H7 (cell line): ENCODE data around the gene CWC25. TPM values are rescaled to one million over a fixed set of nuclear protein-coding genes. Genes with fewer than 3 reads are reported as not detected.
A peak's percentile ranks its signal among the peaks of the same experiment; 100 is the strongest.

Source experiments
- DNase-seq: peaks from one replicate; pipeline ENCODE4 v3.0.0; 2012
- H3K27me3 ChIP-seq: 2 replicates; pipeline ENCODE4 v1.6.0; 2011; ENCODE audit warnings: mild to moderate bottlenecking, low read length; ENCODE audit not compliant: control insufficient read depth, insufficient read depth
- H3K36me3 ChIP-seq: replicated peaks from 2 replicates; pipeline ENCODE4 v1.5.1; 2011; ENCODE audit warnings: low read length; ENCODE audit not compliant: control insufficient read depth, insufficient read depth
- H3K4me3 ChIP-seq: 2 replicates; pipeline ENCODE4 v1.5.1; 2011; ENCODE audit warnings: low read depth, mild to moderate bottlenecking, control low read depth, low read length, moderate library complexity; ENCODE audit not compliant: insufficient read depth
- total RNA-seq: library from RNA; depleted of rRNA; stranded (reverse); fragments of >200 nt; shearing (Covaris generic); gene quantifications from 2 replicates; pipeline ENCODE4 v1.2.3, GENCODE V29; 2014; rRNA removed

The CWC25 gene
- total RNA-seq = 8.2 and 9.6 TPM in 2 replicates

DNA sequence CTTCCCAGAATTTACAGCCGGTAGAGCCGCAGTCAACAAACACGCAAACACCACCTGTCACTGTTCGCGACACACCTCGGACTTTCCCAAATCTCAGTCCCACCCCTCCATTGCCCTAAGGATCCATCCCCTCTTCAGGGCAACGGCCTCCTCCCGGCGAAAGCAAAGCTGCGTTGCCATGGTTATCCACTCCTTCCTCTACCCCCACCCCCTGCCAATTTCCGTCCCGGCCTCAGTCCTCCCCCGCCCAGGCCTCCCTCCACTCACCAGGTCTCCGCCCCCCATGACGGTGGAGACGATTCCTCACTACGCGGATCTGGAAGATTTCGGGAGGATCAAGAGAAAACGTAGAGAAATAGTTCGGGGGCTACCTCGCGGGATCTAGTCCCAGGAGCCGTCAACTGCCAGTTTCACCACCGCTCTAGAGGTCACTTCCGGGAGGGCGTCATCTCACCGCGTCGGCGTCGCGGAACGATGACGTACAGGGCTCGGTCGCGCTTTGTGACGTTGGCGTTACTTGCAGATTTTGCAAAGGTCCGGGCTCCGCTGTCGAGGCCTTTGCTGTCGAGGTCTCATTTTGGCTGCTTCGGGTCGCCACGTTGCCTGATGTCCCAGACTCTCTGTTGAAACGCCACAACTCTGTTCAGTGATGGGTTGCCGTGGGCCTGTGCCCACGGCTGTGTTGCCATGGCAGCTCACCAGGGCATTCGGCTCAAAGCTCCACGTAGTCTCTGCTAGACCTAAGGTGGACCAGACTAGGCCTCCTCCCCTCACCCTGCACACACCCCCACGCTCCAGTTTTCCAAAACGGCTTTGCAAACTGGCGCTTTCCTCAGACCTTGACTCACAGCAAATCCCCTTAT is at the start of gene CWC25:
Gene CWC25, minus strand, starts transcription at position 423 of the 863 bp plus-strand sequence. Its CDS starts 138 bp downstream, at position 285.
- H3K36me3 ChIP-seq = peaks cover 7% of the 10 kb centered on the region
- H3K27me3 ChIP-seq = no peaks in the 10 kb centered on the region
- H3K4me3 ChIP-seq = peak within 1 kb of the TSS; percentile 73
- peak; percentile 94 for DNase-seq

DNA sequence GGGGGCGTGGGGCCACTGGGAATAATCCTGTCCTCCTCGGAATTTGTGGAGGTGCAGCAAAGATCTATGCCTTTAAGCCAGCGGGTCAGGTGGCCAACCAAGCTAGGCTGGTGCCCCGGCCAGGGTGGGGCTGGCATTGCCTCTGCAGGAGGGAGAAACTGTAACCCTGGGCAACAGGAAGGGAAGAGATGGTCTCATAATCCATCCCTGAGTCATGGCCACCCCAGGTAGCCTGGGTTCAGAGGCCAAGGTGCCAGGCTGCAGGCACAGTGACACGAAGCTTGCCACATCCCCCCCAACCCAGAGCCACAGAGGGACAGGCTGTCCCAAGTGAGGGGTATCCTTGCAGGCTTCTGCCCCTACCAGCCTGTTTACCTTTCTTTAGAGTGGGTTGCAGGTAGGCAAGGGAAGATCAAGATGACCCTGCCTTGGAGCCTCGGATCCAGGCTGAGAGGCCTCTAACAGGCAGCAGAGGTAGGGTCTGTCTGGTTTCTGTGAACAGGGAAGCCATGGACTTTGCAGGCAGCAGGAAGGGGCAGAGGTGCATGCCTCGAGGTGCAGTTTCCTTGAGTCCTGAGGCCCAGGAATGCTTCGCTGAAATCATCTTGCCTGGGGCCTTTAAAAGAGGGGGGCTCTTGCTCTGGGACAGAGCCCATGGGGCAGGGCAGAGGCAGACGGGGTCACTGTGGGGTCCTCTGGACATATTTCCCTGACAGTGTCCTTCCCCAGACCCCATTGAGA is 48.7 kb upstream of the CWC25 start:
- no peak for DNase-seq
- H3K36me3 ChIP-seq = peaks cover 9% of the 10 kb centered on the region
- no peak overlapping the region for H3K4me3 ChIP-seq
- H3K27me3 ChIP-seq = no peaks in the 10 kb centered on the region

DNA sequence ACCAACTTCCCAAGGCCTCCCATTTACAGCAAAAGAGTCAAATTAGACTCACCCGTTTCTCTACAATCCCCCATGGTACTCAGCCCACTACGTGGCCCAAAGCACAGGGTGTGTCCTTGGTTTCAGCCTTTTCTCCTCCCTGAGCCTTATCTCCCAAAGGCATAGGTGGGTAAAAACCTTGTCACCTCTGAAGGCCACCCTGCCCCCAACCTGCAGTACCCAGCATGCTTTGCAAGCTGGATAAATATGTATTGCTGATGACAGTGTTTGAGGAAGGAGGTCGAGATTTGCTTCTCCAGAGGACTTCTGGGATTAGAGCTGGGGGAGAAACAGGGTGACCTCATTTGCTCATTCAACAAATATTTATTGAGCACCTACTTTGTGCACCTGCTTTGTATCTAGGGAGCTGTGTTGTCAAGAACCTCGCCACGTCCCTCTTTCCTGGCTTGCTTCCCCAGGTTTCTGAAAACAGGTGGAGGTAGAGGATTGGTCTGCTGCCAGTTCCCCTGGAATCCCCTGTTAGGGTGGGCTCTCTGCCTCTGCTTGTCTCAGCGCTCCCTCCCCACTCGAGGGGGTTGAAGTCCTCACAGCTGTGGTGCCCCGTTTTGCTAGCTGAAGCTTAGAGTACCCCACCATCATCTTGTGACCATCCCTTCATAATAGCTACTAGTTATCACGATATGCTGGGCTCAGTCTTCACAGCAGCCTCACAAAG is 47.7 kb upstream of the CWC25 start:
- H3K36me3 ChIP-seq = peaks cover 4% of the 10 kb centered on the region; the same call in 1 of the 2 replicates
- no peak overlapping the region for H3K4me3 ChIP-seq
- DNase-seq = no peak
- no peaks in the 10 kb centered on the region for H3K27me3 ChIP-seq

DNA sequence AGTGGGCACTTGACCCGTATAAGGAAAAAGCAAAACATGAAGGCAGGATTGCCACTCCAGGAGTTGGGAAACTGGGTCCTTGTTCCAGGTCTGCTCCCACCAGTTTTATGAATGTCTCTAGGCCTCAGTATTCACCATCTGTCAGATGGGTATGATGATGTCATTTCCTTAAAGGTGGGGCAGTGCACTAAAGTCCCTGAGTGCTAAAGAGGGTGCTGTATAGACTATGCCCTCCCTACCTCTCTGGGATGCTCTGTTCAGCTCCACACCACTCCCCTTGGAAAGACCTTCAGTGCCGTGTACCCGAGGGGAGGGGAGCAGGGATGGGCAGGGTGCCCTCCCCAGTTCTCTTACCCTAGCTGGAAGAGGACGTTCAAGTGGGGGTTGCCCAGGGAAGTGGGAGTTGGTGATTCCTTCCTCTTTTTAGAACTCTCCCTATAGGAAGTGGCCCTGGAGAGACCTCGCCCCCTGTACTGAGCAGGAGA is 46.9 kb upstream of the CWC25 start:
- H3K27me3 ChIP-seq = no peaks in the 10 kb centered on the region
- H3K4me3 ChIP-seq = peak overlapping the region; percentile 99
- H3K36me3 ChIP-seq = 0 out of 2 replicates have a peak, but pooled peaks cover 2% of the 10 kb centered on the region
- no peak for DNase-seq

DNA sequence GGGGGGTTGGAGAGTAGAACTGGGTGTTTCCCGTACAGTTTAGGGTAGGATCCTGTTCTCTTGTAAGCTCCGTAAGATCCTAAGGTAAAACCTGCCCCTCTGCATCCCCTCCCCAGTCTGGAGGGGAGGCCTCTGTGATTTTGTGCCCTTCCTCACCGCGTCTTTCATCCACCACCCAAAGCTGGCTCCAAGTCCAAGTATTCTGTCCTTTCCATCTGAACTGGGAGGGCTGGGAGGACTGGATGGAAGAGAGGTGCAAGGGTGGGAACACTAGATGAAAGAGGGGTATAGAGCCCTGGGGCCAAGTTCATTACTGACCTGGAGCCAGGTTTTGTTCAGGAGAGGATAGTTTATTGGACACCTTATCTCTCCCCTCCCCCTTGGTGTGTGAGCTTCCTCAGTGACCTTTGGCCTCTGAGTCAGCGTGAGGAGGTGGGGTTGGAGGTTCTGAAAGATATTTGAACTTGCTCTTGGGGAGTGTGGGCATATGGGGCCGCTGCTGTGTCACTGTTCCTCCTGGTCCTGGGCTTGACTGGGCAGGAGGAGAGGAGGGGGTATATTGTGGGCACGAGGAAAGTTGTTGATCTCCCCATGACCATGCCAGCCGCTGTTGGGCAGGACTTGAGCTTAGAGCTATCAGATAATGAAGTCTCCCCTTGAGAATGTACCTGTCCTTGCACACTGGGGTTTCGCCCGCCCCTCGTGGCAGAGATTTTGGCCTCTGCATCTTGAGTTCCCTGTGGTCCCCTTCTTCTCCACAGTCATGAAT is 46.3 kb upstream of the CWC25 start:
- H3K36me3 ChIP-seq = 0 out of 2 replicates have a peak, but pooled peaks cover 2% of the 10 kb centered on the region
- no peaks in the 10 kb centered on the region for H3K27me3 ChIP-seq
- peak overlapping the region; percentile 99 for H3K4me3 ChIP-seq
- DNase-seq = peak; percentile 68

DNA sequence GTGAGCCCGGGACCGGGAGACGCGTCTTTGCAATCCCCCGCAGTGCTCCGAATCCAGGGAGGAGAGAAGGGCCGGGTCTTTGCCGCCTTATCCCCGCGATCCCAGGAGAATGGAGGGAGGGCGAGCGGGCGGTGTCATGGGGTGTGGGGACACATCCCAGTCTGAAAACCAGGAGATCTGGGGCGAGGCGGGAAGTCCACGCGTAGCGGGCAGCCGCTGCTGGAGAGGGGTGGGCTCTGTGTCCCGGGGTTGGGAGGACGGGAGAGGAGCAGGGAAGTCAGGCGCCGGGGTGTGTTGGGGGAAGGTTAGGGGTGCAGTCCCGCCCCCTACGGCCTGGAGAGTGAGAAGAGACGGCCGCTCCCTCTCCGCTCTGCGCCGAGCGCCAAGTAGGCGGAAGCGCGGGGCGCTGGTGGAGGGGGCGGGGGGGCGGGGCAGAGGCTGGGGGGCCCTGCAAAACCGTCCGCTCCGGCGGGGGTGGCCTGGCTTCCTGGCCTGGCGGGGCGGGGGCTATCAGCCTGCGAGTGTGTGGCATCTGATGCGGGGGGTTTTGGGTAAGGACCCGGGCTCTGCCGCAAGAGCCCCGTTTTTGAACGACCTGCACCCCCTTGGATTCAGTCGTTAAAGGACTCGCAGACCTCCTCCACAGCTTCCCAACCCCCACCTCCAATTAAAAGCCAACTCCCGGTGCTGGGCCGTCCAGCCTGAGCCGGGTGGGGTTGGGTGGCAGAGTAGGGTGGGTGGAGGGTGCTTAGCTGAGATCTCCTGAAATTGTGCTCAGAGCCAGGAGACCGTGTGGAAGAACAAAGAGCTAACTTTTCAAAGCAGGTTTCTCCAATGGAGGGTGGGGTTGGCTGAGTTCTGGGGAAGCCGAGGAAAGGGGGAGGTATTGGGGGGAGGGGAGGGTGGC is 45.4 kb upstream of the CWC25 start:
- Histone ChIP-seq H3K36me3 (0 out of 2 replicates have a peak, but pooled peaks cover 2% of the 10 kb centered on the region), H3K4me3 (peak overlapping the region; percentile 99), H3K27me3 (no peaks in the 10 kb centered on the region)
- DNase-seq = peak; percentile 88

DNA sequence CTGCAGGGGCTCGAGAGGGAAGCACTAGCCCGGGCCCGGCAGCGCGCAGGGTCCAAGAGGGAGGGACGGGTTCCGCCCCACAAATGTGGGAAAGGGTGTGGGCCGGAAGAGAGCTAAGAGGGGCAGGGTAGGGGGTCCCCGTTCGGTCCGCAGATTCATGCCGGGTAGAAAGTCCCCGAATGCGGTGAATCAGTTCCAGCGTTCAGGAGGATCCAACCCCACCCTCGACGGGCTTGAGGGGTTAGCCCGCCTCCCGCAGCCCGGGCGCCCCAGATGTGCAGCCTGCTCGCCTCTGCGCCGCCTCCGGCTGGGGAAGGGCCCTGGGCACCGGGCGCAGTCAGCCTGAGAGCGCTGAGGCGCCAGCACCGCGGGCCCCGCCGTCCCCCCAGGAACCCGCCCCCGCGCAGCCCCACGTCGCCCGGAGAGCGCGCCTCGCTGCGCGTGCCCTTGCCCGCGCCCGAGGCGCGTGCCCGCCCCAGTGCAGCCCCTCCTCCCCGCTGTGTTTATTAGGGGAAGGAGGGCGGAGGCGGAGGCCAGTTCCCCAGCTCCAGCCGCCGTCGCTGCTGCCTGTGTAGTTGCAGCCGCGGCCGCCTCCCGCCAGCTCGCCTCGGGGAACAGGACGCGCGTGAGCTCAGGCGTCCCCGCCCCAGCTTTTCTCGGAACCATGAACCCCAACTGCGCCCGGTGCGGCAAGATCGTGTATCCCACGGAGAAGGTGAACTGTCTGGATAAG is 44.6 kb upstream of the CWC25 start, which contains the start of gene LASP1:
Gene LASP1, plus strand, starts transcription at position 533 of the 733 bp plus-strand sequence. Its CDS starts 132 bp downstream, at position 665.
- Histone ChIP-seq H3K4me3 (peak within 1 kb of the TSS; percentile 99), H3K27me3 (no peaks in the 10 kb centered on the region), H3K36me3 (0 out of 2 replicates have a peak, but pooled peaks cover 2% of the 10 kb centered on the region)
- DNase-seq = peak; percentile 95

DNA sequence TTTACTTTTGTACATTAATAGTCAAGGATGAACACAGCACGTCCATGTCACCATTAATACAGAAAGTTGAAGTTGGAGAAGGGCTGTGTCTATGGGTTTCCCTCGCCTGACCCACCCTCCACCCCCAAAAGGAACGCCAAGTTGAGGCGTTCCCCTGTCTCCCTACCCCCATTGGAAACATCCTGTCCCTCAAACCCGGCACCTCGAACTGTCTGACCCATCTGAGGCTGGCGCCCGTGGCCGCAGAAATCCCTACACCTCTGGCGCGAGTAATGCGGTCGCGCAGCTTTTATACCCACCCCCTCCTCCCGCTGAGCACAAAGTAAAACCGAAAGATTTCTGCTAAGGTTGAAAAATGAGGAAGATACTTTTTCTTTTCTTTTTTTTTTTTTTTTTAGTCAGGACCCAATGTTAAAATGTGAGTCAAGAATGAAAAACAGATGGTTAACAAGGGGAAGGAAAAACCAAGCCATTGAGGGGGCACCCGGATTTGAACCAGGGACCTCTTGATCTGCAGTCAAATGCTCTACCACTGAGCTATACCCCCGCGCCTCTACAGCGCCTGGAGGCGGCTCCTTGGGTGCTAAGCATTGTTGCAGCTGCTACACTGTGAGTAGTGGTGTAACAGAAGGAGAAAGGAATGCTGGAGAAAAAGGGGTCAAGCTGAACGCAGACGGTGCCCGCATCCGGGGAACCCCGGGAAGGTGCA is 43.9 kb upstream of the CWC25 start:
- H3K36me3 ChIP-seq = 0 out of 2 replicates have a peak, but pooled peaks cover 2% of the 10 kb centered on the region
- no peaks in the 10 kb centered on the region for H3K27me3 ChIP-seq
- peak overlapping the region; percentile 99 for H3K4me3 ChIP-seq
- peak; percentile 71 for DNase-seq

DNA sequence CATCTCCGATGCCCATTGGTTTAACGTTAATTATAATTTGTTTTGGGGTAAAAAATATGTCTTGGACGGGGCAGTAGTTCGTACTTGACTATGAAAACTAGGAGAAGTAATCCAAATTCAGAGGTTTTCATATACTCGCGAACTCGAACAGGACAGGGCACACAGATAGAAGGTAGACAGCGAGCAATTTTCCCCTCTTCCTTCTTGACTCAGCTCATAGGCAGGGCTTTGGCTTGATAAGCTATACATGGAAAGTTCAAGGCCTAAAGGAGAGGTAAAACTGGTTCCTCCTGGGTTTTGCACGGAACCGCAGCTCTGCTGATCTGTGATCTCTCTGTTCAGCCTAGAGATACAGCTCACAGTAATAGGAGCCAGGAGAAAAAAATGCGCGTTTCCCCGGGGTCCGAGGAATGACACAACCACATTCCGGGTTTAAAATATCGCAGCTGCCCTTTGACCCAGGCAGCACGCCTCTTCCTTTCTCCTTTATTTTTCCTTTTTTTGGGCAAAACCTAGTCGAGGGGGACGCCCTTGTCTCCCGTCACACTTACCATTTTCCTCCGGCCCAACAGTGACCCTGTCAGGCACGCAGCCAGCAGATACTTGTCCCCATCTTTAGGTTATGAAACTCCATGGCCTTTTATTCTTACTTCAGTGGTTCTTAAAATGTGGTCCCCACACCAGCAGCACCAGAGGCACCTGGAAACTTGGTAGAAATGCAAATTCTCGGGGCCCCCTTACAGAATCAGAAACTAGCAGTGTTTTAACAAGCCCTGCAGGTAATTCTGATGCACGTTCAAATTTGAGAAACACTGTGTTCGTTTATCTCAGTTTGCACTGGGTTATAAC is 43.1 kb upstream of the CWC25 start:
- 0 out of 2 replicates have a peak, but pooled peaks cover 2% of the 10 kb centered on the region for H3K36me3 ChIP-seq
- peak; percentile 45 for DNase-seq

DNA sequence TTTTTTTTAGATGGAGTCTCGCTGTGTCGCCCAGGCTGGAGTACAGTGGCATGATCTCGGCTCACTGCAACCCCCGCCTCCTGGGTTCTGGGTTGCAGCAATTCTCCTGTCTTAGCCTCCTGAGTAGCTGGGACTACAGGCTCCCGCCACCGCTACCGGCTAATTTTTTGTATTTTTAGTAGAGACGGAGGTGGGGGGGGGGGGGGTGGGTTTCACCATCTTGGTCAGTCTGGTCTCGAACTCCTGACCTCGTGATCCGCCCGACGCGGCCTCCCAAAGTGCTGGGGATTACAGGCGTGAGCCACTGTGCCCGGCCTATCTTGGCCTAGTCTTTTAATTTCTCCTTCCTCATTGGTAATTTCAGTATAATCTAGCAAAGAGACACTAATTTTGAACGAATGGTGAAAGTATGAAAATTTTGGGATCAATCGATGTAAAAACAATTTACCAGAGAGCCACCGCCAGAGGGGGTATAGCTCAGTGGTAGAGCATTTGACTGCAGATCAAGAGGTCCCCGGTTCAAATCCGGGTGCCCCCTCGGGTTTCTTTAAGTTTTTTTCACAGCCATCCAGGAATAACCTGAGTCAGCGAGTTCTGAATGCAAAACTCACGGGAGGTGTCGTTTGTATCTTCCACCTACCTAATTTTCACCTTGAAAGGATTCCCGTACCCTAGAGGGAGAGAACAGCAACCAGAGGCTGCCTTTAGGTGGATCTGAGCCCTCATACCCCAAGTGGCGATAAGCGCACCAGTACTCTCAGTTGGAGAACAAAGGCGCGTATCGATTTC is 42.3 kb upstream of the CWC25 start:
- peak overlapping the region; percentile 99 for H3K4me3 ChIP-seq
- H3K36me3 ChIP-seq = 0 out of 2 replicates have a peak, but pooled peaks cover 2% of the 10 kb centered on the region
- no peaks in the 10 kb centered on the region for H3K27me3 ChIP-seq
- peak; percentile 66 for DNase-seq

More for the DNA sequence above, 43.1 kb upstream of the CWC25 start:
- no peaks in the 10 kb centered on the region for H3K27me3 ChIP-seq
- H3K4me3 ChIP-seq = peak overlapping the region; percentile 99
